H1 (cell line): ENCODE measurements around the gene TMEM151B. TPM values are rescaled to one million over a fixed set of nuclear protein-coding genes. Genes with fewer than 3 reads are reported as not detected.

Experiments
- CTCF ChIA-PET: fragments of 300-600 bp; sonication (Branson Sonifier 250); formaldehyde crosslinking; loops from one replicate; lab custom pipeline; 2021; ENCODE audit not compliant: partially characterized antibody; lab: Charles Lee
- POLR2A ChIA-PET: fragments of 300-600 bp; sonication (Branson Sonifier 250); formaldehyde crosslinking; loops from one replicate; lab custom pipeline; 2021; ENCODE audit warnings: inconsistent platforms; ENCODE audit not compliant: partially characterized antibody; lab: Charles Lee
- DNase-seq, 2 experiments: peaks; one replicate each; pipeline versions ENCODE4 v3.0.0 to v3.0.0-alpha.2; 2010 to 2022; ENCODE audit warnings: low spot score in 2 of 2, low read depth in 1 of 2, mixed read lengths in 1 of 2
- FAIRE-seq: peaks from 2 replicates; lab custom pipeline; 2011; peaks lifted over from hg19 to GRCh38; lab: Jason Lieb, UNC
- H2AFZ ChIP-seq: 2 replicates; pipeline ENCODE4 v1.8.1; 2012; ENCODE audit warnings: low read length, inconsistent platforms
- H2AK5ac ChIP-seq: 2 replicates; pipeline ENCODE4 v1.6.1; 2013; ENCODE audit warnings: low read depth, low read length
- H2BK120ac ChIP-seq: replicated peaks from 2 replicates; pipeline ENCODE3; 2013; ENCODE audit warnings: low read depth, low read length, inconsistent platforms
- H2BK12ac ChIP-seq: 2 replicates; pipeline ENCODE4 v1.6.1; 2013; ENCODE audit warnings: low read depth, low read length
- H2BK15ac ChIP-seq: 2 replicates; pipeline ENCODE4 v1.6.1; 2013; ENCODE audit warnings: low read length
- H2BK20ac ChIP-seq: 2 replicates; pipeline ENCODE4 v1.6.1; 2013; ENCODE audit warnings: low read length
- H2BK5ac ChIP-seq: 2 replicates; pipeline ENCODE4 v1.6.1; 2013; ENCODE audit warnings: low read depth, low read length
- H3K14ac ChIP-seq: 2 replicates; pipeline ENCODE4 v1.6.1; 2013; ENCODE audit warnings: inconsistent platforms; ENCODE audit not compliant: insufficient read length
- H3K18ac ChIP-seq: 2 replicates; pipeline ENCODE4 v1.6.1; 2013; ENCODE audit warnings: low read length; ENCODE audit errors: extremely low read depth
- H3K23ac ChIP-seq: 2 replicates; pipeline ENCODE4 v1.6.1; 2013; ENCODE audit warnings: inconsistent platforms; ENCODE audit not compliant: insufficient read length
- H3K23me2 ChIP-seq: 2 replicates; pipeline ENCODE4 v1.6.1; 2013; ENCODE audit warnings: low read depth, low read length
- H3K27ac ChIP-seq: 2 replicates; pipeline ENCODE4 v1.6.1; 2011; ENCODE audit warnings: low read depth, low read length, inconsistent platforms
- H3K27me3 ChIP-seq, 4 experiments: replicated peaks in 1 of 4; 1 replicate in 1 of 4; 2 replicates in 3 of 4; pipeline versions ENCODE4 v1.6.1 to v1.8.1; 2011 to 2013; ENCODE audit warnings: low read length in 3 of 4, mild to moderate bottlenecking in 3 of 4, inconsistent platforms in 2 of 4, mixed read lengths in 2 of 4, moderate library complexity in 1 of 4; ENCODE audit not compliant: control insufficient read depth in 3 of 4, insufficient read depth in 3 of 4; ENCODE audit errors: extremely low read depth in 1 of 4
- H3K36me3 ChIP-seq, 4 experiments: 2 replicates each; pipeline versions ENCODE4 v1.6.1 to v1.8.1; 2011 to 2013; ENCODE audit warnings: mild to moderate bottlenecking in 4 of 4, low read length in 3 of 4, moderate library complexity in 2 of 4, control low read depth in 1 of 4, inconsistent platforms in 1 of 4; ENCODE audit not compliant: insufficient read depth in 4 of 4, control insufficient read depth in 2 of 4
- H3K4ac ChIP-seq: replicated peaks from 2 replicates; pipeline ENCODE3; 2013; ENCODE audit warnings: low read length, low read depth, mixed read lengths, inconsistent platforms; ENCODE audit not compliant: insufficient read length
- H3K4me1 ChIP-seq, 4 experiments: replicated peaks in 1 of 4; 1 replicate in 1 of 4; 2 replicates in 3 of 4; pipeline versions ENCODE4 v1.6.1 to v1.8.1; 2011 to 2013; ENCODE audit warnings: low read length in 3 of 4, inconsistent platforms in 2 of 4, mixed read lengths in 1 of 4; ENCODE audit not compliant: insufficient read depth in 4 of 4, control insufficient read depth in 3 of 4
- H3K4me2 ChIP-seq, 2 experiments: 2 replicates each; pipeline versions ENCODE4 v1.6.1 to v1.8.1; 2011 to 2013; ENCODE audit warnings: low read depth in 2 of 2, low read length in 2 of 2, control low read depth in 1 of 2, inconsistent platforms in 1 of 2, mild to moderate bottlenecking in 1 of 2; ENCODE audit not compliant: insufficient read depth in 1 of 2
- H3K4me3 ChIP-seq, 4 experiments: fragments of 200-600, 300-600 bp in 1 of 4; sonication (generic), shearing (Covaris generic), sonication (Bioruptor Twin) in 1 of 4; 2 replicates each; pipeline versions ENCODE4 v1.5.1 to v1.8.1; 2011 to 2016; ENCODE audit warnings: low read length in 4 of 4, low read depth in 3 of 4, control low read depth in 2 of 4, inconsistent platforms in 2 of 4, mild to moderate bottlenecking in 2 of 4, mixed read lengths in 1 of 4, moderate library complexity in 1 of 4; ENCODE audit not compliant: insufficient read depth in 2 of 4; ENCODE audit errors: extremely low read depth in 1 of 4
- H3K56ac ChIP-seq: replicated peaks from 2 replicates; pipeline ENCODE3; 2013; ENCODE audit warnings: low read depth, mild to moderate bottlenecking, mixed read lengths, low read length, inconsistent platforms; ENCODE audit not compliant: insufficient read length
- H3K79me1 ChIP-seq: 2 replicates; pipeline ENCODE4 v1.6.1; 2013; ENCODE audit warnings: low read depth, low read length, control low read depth
- H3K79me2 ChIP-seq, 2 experiments: 2 replicates each; pipeline versions ENCODE4 v1.6.1 to v1.8.1; 2012 to 2013; ENCODE audit warnings: low read length in 2 of 2, mild to moderate bottlenecking in 2 of 2, inconsistent platforms in 1 of 2; ENCODE audit not compliant: insufficient read depth in 2 of 2, control insufficient read depth in 1 of 2
- H3K9ac ChIP-seq, 4 experiments: replicated peaks in 1 of 4; 1 replicate in 1 of 4; 2 replicates in 3 of 4; pipeline versions ENCODE4 v1.6.1 to v1.8.1; 2011 to 2013; ENCODE audit warnings: low read depth in 3 of 4, low read length in 3 of 4, control low read depth in 2 of 4, mild to moderate bottlenecking in 2 of 4, moderate library complexity in 2 of 4, inconsistent platforms in 1 of 4; ENCODE audit errors: extremely low read depth in 1 of 4
- H3K9me3 ChIP-seq, 2 experiments: 2 replicates each; pipeline versions ENCODE4 v1.6.1 to v1.8.1; 2012 to 2013; ENCODE audit warnings: mild to moderate bottlenecking in 2 of 2, moderate library complexity in 2 of 2, control low read depth in 1 of 2, inconsistent platforms in 1 of 2, low read depth in 1 of 2, low read length in 1 of 2, mixed read lengths in 1 of 2; ENCODE audit not compliant: insufficient read depth in 2 of 2
- H4K20me1 ChIP-seq, 2 experiments: replicated peaks in 1 of 2; 2 replicates each; pipeline versions ENCODE3 to v1.8.1; 2011 to 2013; ENCODE audit warnings: inconsistent platforms in 2 of 2, low read length in 2 of 2, mild to moderate bottlenecking in 1 of 2; ENCODE audit not compliant: insufficient read depth in 2 of 2, control insufficient read depth in 1 of 2
- H4K5ac ChIP-seq: 2 replicates; pipeline ENCODE4 v1.6.1; 2013; ENCODE audit warnings: low read length, low read depth, mixed read lengths, inconsistent platforms; ENCODE audit not compliant: insufficient read length
- H4K8ac ChIP-seq: 2 replicates; pipeline ENCODE4 v1.8.0; 2013; ENCODE audit warnings: mild to moderate bottlenecking, moderate library complexity, low read length, inconsistent platforms; ENCODE audit not compliant: insufficient read depth; ENCODE audit errors: extremely low read depth
- H4K91ac ChIP-seq: replicated peaks from 2 replicates; pipeline ENCODE3; 2013; ENCODE audit warnings: low read length, mixed read lengths, inconsistent platforms; ENCODE audit not compliant: insufficient read length
- CBX8 ChIP-seq: fragments of 300-800, 300-1000 bp; sonication (generic); IDR thresholded peaks from 2 replicates; pipeline ENCODE4 v1.7.1; 2016; ENCODE audit warnings: low read depth, low read length, borderline replicate concordance
- CEBPB ChIP-seq: IDR thresholded peaks from 2 replicates; pipeline ENCODE4 v1.6.1; 2012; ENCODE audit warnings: low read depth, low read length
- CTBP2 ChIP-seq: IDR thresholded peaks from 2 replicates; pipeline ENCODE4 v1.7.0; 2011; ENCODE audit warnings: borderline replicate concordance, mild to moderate bottlenecking, moderate library complexity, mixed read lengths, low read length; ENCODE audit not compliant: insufficient read depth, insufficient read length
- EP300 ChIP-seq, 2 experiments: IDR thresholded peaks; 1 replicate in 1 of 2; 2 replicates in 1 of 2; pipeline ENCODE4 v1.6.1; 2011 to 2012; ENCODE audit warnings: low read depth in 2 of 2, low read length in 2 of 2, mild to moderate bottlenecking in 2 of 2, borderline replicate concordance in 1 of 2, inconsistent platforms in 1 of 2, moderate library complexity in 1 of 2
- FOSL1 ChIP-seq: IDR thresholded peaks from 2 replicates; pipeline ENCODE4 v1.6.1; 2011; ENCODE audit warnings: mild to moderate bottlenecking, low read depth, low read length, moderate library complexity; ENCODE audit not compliant: insufficient read depth
- NRF1 ChIP-seq: IDR thresholded peaks from 2 replicates; pipeline ENCODE4 v1.6.1; 2011; ENCODE audit warnings: mild to moderate bottlenecking, low read depth, low read length, improper control_type of control experiment
- POLR2AphosphoS5 ChIP-seq: IDR thresholded peaks from 2 replicates; pipeline ENCODE4 v1.6.1; 2011; ENCODE audit warnings: low read depth, low read length
- RNF2 ChIP-seq: fragments of 200-900, 300-1000 bp; sonication (generic); IDR thresholded peaks from 2 replicates; pipeline ENCODE4 v1.7.1; 2016; ENCODE audit warnings: borderline replicate concordance, low read depth, mild to moderate bottlenecking, antibody characterized with exemption, low read length; ENCODE audit not compliant: poor library complexity, severe bottlenecking; ENCODE audit errors: missing control alignments
- SIN3A ChIP-seq, 2 experiments: IDR thresholded peaks in 1 of 2; conservative IDR thresholded peaks in 1 of 2; 2 replicates each; pipeline ENCODE4 v1.6.1; 2011 to 2012; ENCODE audit warnings: low read length in 2 of 2, improper control_type of control experiment in 1 of 2, low read depth in 1 of 2, mild to moderate bottlenecking in 1 of 2
- USF2 ChIP-seq: IDR thresholded peaks from 2 replicates; pipeline ENCODE4 v1.6.1; 2011; ENCODE audit warnings: low read length, improper control_type of control experiment
- YY1 ChIP-seq: IDR thresholded peaks from 2 replicates; pipeline ENCODE4 v1.6.1; 2011; ENCODE audit warnings: low read depth, mild to moderate bottlenecking, low read length
- WGBS, 2 experiments: shearing (Covaris generic) in 1 of 2; methylation state at CpG; one replicate each; pipeline versions ENCODE4 v1.1.6 to v1.1.7; 2013 to 2015; ENCODE audit warnings: low lambda C conversion rate in 2 of 2, mixed read lengths in 2 of 2, inconsistent platforms in 1 of 2, low coverage in 1 of 2, missing lambda C conversion rate in 1 of 2; ENCODE audit not compliant: insufficient replicate concordance in 2 of 2, insufficient coverage in 1 of 2, insufficient read length in 1 of 2; ENCODE audit errors: extremely low coverage in 1 of 2, missing lambda C conversion rate in 1 of 2; 5-methylcytosine and 5-hydroxymethylcytosine counted together
- polyA plus RNA-seq, 7 experiments: library from polyadenylated mRNA; depleted of rRNA in 3 of 7; stranded (reverse) in 5 of 7; unstranded in 2 of 7; fragments of >200 nt in 5 of 7; fragments of 200-250 nt in 2 of 7; gene quantifications; 1 replicate in 5 of 7; 2 replicates in 1 of 7; 4 replicates in 1 of 7; pipeline versions ENCODE4 v1.2.1 to v1.2.3, GENCODE V29; 2011 to 2013; ENCODE audit warnings: missing spikeins in 2 of 7, mixed read lengths in 2 of 7
- total RNA-seq: library from RNA; stranded (reverse); fragmentation: NEBNext Ultra II Directional; extraction: Animal tissue kit (Norgen Biotek cat#: 25700); gene quantifications from 2 replicates; pipeline ENCODE4 v1.2.1, GENCODE V29; 2021

TMEM151B gene
- total and polyA plus RNA-seq, 2 of the 8 experiments (the other 6 are each of a cell fraction or from before 2014, with no cell fraction given): 8.0 to 15.5 TPM

GRCh38 chr6:44272529-44272928 is 2.3 kb downstream of the TMEM151B start:
- Histone ChIP-seq H3K36me3 (peaks cover 0 to 9% (median 3%) of the 10 kb centered on the region in 4 experiments; a peak in 4 of 8 replicates), H3K9me3 (no peaks in the 10 kb centered on the region), H3K56ac (no peak overlapping the region), H3K79me1 (no peaks in the 10 kb centered on the region; the same call in 1 of the 2 replicates), H3K23me2 (peaks cover 6% of the 10 kb centered on the region; the same call in 1 of the 2 replicates), H2AFZ (no peak overlapping the region), H3K14ac (no peak overlapping the region), H3K23ac (no peak overlapping the region), H3K4me3 (no peak overlapping the region), H4K20me1 (peaks cover 0 to 6% of the 10 kb centered on the region in 2 experiments), H3K79me2 (no peaks in the 10 kb centered on the region), H2BK20ac (no peak overlapping the region), H2BK120ac (no peak overlapping the region), H3K4me2 (no peak overlapping the region; a peak in 1 of 4 replicates), H4K5ac (no peak overlapping the region), H3K18ac (no peak overlapping the region), H3K27ac (no peak overlapping the region), H3K4me1 (peaks cover 12 to 33% (median 14%) of the 10 kb centered on the region in 4 experiments), H2AK5ac (no peak overlapping the region), H2BK15ac (no peak overlapping the region), H4K8ac (no peak overlapping the region), H2BK5ac (no peak overlapping the region; the same call in none of the 2 replicates), H3K4ac (no peak overlapping the region), H2BK12ac (0 out of 2 replicates have a peak overlapping the region, but pooled peaks have one; percentile 71), H3K9ac (no peak overlapping the region), H4K91ac (no peak overlapping the region), H3K27me3 (peaks cover 0 to 3% (median 1%) of the 10 kb centered on the region in 4 experiments; a peak in 2 of 7 replicates)
- ChIA-PET POLR2A (interaction anchor here (1.0 to 12.0 kb wide), 4 partner anchors 15 to 26 kb away, joined by 3 to 138 read pairs (median 64); partner anchors contain the start of genes HSP90AB1 and SLC35B2), CTCF (interaction anchor here (1.5 to 19.0 kb wide), 6 partner anchors 13 to 66 kb away, joined by 3 to 330 read pairs (median 7); partner anchors contain the start of gene AARS2)
- WGBS, 2 experiments: 93% methylated on average over 3 of the region's 3 CpGs; no CpG with 5 or more reads in 1 of the 2 experiments
- no peak for DNase-seq
- no peak for FAIRE-seq
- TF ChIP-seq YY1 (no peak), CTBP2 (no peak), EP300 (IDR thresholded peaks at IDR 0.05; ENCODE audit: borderline replicate concordance in 1 of 2, low read depth in 2 of 2, low read length in 2 of 2) (no peak), USF2 (no peak), FOSL1 (no peak), SIN3A (conservative IDR thresholded peaks at IDR 0.05 in 1 of 2, IDR thresholded peaks at IDR 0.05 in 1 of 2; ENCODE audit: low read depth in 1 of 2, low read length in 2 of 2) (no peak), CEBPB (no peak), NRF1 (no peak), RNF2 (no peak), POLR2AphosphoS5 (no peak), CBX8 (no peak)
